Dedifferentiated amniotic fluid mesenchymal stem cell (primary cell): ENCODE results near the gene MEGF6.

Source experiments
- DNase-seq: peaks from one replicate; pipeline ENCODE4 v3.0.0-alpha.2; 2016; ENCODE audit errors: extremely low spot score

The MEGF6 gene

DNA sequence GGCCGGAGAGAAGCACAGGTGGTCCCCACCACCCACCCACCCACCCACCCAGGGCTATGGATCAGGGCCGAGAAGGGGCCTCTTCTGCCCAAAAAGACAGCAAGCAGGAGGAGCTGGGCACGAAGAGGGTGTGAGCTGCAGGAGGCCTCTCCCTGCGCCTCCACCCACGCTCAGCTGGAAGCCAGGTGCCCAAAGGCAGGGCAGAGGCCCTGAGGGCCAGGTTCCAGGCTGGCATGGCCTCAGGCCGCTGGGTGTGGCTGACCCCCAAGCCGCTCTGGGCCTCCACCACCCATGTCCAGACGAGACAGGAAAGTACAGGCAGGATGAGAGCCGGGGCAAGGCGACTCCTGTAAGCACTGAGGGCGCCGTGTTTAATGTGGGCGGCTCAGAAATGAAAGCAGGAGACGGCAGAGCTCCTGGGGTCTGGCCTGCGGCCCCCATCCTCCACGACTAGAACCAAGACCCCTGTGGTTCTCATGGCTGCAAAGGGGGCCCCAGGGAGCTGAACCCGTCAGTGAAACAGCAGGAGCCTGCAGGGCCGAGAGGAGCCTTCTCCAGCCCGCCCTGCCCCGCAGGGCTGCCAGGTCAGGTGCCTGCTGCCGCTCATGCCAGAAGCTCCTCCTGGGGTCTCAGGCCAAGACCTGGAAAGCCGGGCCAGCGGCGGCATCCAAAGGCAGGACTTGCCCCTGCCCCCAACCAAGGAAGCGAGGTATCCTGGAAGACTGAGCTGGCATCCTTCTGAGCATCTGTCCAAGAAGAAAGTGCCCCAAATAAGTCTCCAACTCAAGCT, 56.0 kb downstream of the MEGF6 start:
- no peak for DNase-seq

DNA sequence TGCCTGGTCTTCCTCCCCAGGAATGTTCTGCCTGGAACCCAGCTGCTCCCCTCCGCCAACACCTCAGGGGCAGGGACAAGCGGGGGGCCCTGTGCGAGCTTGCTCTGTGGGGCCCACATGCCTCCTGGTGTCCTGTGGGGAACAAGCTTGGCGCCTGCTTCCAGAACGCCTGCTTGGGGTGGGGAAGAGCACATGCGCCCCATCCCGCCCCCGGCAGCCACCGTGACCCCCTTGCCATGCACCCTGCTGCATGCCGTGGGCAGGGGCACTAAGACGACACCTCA, 57.4 kb downstream of the MEGF6 start:
- DNase-seq = no peak

DNA sequence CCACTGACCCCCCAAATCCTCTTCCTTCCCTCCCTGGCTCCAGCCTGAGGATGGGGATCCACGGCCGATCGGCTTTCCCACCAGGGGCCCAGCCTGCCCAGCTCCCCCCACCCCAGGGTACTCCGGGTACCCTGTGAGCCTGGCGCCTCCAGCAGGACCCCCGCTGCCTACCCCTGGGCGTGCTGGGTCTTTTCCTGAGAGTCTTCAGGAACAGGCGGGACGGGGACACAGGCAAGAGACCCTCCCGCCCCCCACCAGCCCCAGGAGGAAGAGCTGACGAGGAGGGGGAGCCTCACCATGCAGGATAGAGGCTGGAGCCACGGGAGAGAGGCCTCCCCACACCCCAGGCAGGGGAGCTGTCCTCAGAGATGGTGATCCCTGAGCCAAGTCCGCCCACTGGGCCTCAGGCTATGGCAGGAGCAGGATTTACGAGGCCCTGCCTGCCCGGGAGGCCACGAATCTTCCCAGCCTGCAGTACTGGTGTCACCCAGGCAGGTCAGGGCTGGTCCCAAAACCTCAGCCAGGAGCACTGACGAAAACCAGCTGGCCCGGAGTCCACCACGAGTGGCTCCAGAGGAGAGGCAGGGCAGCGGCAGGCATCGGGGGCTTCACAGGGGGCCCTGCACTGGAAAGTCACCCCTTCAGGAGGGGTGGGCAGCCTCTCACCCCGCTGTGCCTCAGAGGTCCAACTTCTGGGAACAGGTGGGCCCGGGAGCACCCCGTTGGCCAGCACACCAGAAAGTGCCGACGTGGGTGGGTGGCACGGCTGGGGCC, 58.0 kb downstream of the MEGF6 start:
- DNase-seq = no peak

DNA sequence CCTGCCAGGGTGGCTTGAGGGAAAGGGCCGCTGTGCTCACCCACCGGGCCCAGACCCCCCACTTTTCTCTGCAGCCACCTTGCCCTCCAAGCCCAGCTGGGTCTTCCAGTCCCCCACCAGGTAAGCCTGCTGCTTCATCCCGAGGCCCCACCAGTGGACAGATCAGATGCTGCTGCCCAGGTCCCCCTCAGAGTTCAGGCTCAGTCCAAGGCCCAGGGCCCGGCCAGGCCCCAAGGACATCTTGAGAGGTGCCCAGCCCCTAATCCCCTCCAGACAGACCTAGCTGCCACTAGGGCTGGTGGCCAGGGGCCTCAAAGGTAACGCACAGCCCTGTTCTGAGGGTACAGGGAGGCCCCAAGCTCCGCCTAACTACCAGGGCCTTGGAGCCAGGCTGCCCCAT, 58.6 kb downstream of the MEGF6 start:
- no peak for DNase-seq

DNA sequence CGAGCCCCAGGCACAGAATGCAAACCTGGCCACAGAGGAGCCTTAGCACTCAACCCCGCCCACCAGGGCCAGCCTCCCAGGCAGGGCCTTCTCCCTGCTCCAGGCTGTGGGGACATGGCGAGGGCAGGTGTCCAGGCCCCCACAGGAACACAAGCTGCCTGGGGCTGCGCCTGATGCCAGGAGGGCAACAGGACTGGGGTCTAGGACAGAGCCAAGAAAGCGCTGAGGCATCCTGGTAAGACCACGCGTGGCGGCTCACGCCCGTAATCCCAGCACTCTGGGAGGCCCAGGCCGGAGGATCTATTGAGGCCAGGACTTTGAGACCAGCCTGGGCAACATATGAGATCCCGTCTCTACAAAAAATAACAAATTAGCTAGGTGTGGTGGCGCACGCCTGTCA, 59.1 kb downstream of the MEGF6 start:
- DNase-seq = no peak

DNA sequence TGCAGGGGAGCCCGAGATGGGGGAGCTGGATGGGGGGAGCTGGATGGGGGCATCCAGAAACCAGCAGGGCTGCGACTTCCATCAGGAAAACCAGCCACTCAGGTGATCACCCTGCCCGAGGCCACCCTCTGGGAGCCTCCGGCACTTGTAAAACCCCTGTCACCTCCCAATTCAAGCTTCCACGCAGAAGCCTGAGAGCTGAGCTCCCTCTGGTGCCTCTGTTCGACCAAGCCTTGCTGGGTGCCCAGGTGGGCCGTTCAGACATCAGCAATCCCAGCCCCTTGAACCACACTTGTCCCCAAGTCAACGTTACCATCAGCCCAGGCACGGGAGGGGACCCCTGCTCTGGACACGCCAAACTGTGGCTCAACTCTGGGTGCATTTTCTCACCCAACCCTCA, 59.6 kb downstream of the MEGF6 start:
- no peak for DNase-seq

DNA sequence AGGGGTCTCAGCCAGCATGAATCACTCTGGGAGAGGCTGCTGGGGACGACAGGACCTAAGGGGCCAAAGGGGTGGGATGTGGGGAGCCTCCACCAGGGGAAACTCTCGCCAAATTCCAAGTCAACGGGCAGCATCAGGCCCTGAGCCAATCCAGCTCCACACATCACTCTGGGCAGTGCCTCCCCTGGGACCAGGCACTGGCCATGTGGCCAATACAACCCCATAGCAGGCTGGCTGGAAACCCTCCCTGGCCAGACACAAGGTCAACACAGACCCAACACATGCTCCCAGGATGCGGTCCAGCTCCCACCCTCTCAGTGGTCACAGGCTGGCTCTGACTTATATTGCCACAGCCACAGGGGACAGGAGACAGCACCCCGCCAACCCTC, 60.0 kb downstream of the MEGF6 start:
- no peak for DNase-seq

DNA sequence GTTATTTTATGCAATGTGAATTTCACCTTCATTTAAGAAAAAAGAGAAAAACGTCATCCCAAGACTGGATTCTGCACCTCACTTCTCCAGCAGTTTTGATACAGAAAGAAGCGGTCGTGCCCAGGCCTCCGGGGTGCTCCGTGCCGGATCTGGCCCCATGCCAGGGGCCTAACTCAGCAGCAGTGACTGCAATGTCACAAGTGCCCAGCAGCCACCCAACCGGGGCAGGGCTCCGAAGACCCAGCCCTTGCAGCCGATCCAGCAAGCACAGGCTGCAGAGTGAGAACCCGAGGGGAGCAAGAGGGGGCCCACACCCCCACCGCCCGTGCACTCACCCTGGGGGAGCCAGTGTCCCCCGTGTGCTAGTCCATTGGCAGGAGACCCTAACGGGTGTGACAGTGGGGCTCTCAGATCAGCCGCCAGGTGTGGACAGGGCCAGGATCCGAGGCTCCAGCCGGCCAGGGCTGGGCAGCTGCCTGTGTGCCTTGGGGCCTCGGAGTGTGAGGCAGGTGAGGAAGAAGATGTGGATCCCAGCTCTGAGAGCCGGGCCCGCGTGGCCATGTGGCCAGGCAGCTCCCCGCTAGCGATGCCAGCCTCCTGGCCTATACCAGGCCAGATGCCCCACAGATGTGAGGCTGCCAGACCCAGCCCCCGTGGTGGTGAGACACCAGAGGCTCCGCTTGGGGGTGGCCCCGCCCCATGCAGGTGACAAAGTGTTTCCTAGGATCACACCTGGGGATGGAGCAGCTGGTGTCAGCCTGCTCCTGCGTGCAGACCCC, 60.6 kb downstream of the MEGF6 start:
- no peak for DNase-seq

DNA sequence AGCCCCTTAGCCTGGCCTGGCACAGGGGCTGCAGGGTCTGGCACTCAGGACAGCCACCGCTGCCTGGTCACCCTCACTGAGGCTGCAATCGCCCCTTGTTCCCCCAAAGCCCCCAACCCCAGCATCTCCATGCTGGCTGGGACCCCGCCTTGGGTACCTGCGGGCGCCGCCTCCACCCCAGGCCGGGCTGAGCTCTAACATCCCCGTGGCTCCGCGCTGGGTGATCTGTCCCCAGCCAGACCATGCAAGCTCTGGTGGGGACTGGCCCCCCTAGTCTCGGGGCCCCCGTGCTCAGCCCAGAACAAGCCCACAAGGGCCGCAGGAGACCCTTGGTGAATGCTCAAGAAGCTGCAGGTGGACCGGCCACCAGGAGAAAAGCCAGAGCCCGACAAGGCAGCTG, 62.4 kb downstream of the MEGF6 start:
- no peak for DNase-seq

DNA sequence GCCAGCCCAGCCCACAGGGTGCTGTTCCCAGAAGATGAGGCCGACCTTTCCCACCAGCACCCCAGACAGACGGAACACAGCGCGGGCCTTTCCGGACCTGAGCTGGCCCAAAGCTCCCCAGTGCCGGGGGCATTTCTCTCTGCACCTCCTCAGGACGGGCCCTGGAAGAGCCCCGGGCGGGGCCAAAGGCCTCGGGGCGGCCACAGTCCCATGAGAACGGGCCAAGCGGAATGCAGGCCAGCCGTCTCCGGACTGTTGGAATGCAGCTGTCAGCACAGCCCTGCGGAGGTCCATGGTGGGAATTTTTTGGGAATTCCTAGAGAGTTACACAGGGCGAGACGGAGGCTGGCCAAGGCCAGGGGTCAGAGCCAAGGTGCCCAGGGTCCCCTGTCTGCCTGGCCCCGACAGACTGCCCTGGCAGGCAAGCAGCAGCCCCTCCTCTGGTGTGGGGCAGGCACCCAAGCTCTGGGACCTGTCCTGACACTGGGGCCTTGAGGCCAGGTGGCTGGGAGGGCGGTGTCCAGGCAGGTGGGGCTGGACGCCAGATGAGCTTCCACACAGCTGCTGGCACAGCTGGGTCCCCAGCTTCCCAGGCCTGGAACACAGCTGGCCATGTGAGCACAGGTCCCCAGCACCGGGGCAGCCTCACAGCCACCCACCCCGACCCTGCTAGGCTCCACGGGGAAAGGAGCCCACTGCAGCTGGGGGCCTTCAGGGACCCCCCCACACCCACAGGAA, 63.0 kb downstream of the MEGF6 start:
- peak; percentile 31 for DNase-seq

DNA sequence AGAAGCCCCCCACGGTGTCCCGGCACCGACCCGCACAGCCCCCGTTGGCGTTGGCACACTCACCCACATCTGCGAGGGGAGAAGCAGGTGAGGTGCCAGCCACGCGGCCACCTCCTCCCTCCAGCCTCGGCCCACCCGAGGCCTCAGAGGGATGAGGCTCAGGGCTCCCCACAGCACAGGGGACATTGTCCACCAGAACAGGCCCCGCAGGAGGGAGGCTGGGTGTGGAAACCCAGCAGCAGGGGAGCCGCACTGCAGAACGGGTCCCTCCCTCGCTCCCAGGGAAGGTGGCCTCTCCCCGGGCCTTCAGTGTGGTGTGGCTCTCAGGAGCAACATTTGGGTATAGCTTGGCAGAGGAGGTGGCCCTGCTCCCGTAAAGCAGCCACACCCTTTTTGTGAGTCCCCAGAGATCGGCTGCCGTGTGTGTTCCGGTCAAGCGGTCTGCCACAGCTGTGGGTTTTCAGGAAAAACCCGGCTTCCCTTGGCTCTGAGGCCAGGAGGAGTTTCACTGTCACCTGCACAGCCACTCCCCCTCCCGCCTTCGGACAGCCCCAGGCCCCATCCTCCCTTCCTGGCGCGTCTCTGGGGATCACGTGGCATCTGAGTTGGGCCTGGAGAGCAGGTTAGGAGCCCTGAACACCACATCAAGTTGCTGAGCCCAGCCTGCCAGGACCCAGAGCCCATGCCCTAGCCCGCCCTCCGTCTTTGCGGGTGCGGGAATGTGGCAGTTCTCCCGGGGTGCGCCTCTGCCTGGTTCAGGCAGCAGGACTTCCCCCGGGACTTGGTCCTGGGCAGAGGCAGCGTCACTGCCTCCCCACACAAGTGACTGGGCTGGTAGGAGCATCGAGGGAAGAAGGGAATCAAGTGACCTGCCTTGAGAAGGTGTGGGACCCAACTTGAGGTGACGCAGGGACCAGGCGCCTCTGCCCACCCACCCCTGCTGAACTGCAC, 64.0 kb downstream of the MEGF6 start:
- DNase-seq = no peak

DNA sequence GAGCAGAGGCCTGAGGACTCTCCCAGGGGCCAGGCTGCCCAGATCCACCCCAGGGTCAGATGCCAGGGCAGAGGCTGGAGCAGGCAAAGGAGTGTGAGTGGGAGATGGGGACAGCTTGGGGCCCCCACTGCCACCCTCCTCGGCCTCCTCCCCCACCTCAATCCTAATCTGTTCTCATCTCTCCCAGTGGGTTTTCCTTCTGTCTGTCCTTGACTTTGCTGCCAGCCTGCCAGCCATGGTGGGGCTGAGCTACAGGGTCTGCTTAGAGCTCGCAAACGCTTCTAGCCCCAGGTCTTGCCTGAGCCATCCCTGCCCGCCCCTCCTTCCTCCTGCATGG, 65.3 kb downstream of the MEGF6 start:
- DNase-seq = no peak

DNA sequence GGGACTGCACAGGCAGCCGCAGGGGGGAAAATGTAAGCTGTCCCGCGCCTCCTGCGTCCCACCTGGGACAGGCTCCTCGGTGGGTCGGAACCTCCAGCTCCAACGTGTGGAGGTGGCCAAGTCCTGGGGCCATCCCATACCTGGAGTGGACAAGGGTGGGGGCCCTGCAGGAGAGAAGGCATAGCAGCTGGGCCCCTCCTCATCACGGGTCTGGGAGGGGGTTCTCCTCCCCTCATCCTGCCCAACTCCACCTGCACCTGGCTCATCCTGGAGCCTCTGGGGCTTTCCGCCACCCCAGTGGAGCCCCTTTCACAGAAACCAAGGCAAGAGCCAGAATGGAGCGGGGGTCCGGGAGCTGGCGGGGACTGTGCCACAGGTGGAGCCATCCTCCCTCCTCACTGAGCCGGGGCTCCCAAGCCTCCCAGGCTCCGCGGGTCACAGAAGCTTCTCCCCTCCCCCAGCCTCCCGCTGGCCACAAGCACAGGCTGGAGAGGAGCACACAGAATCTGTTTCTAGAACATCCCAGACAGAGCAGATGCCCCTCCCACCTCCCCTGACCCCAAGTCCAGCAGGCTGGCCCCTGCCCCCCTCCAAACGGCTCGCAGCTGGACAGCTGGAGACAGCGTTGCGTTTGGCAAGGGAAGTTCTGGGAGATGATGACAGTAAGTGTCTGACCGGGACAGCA, 65.8 kb downstream of the MEGF6 start:
- DNase-seq = no peak

DNA sequence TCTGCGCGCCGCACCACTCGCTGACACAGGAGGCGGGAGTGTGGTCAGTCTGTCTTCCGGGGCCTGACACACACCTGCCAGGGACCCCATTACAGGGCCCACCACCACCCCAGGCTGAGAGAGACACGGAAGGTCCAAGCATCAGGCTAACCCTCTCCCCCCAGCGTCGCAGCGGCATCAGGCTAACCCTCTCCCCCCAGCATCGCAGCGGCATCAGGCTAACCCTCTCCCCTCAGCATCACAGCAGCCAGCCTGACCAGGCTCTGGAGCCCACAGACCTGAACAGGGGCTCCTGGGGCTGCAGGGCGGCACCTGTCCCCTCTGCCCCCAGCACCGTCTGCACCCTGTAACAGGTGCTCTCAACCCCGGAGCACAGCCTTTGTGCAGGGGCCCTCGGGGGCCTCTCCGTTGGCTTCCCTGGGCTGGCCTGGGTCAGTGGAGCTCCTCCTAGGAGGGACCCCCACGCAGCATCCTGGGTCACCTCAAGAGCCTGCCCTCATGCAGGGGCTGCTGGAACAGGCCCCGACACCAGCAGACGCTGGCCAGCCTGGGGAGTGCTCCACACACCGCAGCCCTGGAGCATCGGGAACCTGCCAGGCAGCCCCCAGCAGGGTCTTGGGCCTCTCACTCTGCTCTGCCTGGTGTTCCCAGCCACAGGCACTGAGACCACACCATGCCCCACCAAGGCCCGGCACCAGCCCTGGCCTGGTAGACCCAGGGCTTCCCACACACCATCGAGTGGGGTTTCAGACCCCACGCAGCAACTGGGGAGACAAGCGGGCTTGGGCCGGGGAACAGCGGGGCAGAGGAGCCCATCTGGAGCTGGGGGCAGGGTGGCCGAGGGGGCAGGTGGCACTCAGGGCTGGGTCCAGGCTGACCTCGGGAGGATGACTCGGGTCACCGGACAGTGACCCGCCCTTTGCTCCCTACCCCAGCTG, 67.0 kb downstream of the MEGF6 start:
- DNase-seq = no peak

DNA sequence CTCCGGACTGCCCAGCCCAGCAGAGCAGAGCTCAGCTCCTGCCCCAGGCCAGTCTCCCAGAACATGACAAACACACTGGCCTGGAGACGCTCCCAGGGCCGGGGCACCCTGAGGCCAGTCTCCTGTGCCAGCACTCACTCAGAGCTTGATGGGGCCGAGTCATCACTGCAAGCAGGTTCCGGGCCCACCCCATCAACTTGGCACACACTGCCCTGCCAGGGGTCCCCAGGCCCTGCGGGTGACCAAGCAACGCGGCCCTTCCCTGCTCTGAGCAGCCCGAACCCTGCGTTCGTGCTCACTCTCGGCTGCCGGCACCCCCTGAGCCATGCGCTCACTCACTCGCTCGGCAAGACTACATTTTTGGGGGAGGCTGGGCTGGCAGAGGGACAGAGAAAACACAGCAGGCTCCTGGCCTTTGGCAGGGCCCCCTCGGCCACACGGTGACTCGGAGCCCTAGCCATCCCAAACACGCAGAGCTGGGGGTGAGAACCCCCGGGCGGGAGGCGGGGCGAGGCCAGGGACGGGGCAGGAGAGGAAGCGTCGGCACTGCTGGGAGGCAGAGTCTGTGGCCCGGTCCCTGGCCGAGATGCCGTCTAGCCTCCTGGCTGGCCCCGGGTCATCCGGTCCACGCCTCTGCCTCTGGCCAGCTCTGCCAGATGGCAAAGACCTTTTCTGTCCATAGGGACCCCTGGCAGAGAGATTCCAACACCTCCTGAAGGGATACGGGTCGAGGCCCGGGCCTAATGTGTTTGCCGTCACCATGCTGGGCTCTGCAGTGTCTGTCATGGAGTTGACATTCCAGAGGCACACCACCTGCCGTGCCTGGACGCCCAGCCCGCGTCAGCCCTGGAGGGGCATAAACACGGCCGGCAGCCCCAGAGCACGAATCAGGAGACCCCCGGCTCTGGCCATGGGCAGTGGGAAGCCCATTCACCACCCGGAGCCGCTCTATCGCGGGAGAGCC, 68.0 kb downstream of the MEGF6 start:
- peak; percentile 64 for DNase-seq

DNA sequence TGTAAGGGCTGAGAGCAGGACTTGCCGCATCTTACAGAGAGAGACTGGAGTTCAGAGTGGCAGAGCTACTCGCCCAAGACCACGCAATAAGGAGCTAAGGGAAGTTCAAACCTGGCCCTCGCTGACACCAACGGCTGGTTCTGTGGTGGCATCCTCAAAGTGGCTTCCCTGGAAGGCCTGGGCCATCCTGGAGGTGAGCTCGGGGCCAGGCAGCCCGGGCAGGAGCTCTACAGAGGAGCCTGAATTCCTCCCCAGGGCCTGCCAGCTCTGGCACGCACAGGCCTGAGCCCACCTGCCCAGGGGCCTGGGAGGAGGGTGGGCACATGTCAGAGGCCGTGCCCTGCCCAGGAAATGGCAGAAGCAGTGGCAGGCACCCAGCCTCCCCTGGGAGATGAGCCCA, 68.6 kb downstream of the MEGF6 start:
- no peak for DNase-seq

DNA sequence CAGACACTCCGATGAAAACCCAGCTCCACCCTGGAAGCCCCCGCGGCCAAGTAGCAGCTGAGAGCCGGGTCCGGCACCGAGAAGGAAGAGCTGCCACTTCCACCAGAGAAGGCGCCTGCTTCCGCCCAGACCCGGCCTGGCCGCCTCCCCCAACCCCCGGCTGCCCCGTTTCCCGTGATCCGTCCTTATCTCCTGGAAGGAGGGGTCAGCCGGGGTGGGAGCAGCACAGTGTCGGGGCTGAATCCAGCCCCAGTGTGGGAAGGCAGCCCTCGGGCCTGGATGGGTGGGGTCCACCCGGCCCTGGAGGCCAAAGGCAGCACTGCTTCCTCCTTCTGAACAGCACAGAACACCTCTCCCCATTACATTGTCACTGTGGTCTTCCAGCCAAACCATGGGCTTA, 69.4 kb downstream of the MEGF6 start:
- no peak for DNase-seq

DNA sequence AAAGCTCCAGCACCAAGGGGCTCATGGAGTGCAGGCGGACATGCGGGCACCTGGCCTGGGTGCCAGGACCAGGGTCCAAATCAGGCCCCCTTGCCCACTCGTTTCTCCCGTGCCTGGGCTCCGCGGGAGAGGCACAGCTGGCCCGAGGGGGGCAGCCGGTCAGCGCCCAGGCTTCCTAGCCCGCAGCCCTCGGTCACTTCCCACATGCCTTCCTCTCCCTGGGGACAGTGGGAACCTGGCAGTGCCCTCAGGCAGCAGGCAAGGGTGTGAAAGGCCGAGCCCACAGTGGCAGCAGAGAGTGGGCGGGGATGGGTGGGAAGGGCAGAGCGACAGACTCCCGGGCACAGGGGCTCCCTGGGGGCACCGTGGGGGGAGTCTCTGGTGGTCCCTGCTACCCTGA, 69.8 kb downstream of the MEGF6 start:
- DNase-seq = no peak
